Measurements from ENCODE around the gene NT5DC3. TPM values are rescaled to one million over a fixed set of nuclear protein-coding genes. Genes with fewer than 3 reads are reported as not detected.

NT5DC3 gene
- total RNA-seq, 1 donor from 2014 or later = 13.2 TPM

DNA sequence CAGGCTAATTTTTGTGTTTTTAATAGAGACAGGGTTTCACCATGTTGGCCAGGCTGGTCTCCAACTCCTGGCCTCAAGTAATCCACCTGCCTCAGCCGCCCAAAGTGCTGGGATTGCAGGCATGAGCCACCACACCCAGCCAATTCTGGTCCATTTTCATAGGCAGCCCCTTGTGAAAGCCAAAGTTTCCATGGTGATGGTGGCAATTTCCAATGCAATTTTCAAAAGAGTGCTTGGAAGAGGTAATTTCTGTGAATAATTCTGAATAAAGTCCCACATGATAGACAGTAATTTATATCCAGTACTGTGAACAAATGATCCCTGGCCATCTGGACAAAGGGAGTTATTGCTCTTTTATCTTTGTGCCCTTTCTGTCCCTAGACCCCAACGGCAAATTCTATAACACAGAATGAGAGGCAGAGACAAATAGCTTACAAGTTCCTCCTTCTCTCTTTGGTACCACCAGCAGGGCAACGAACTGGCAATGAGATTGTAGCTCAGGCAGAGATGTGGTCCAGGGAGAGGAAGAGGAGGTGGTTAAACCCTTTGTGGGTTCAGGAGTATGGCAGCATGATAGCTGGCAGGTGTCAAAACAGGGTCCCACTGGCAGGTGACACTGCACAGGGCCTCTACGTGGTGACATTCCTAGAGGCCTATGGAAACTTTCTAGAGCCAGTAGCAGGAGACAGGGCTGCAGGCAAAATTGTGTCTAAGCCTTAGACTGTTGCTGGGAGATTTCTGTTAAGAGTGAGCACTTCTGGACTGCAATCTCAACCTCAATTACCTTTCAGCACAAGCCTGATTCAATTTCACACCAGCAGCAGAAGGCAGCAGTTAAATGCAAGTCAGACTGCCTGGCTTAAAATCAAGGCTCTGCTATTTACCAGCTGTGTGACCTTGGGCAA lies 46.5 kb downstream of the NT5DC3 start:
- Mint-ChIP-seq H3K27ac (no peak overlapping the region), H3K36me3 (ENCODE audit: low read depth) (no peaks in the 10 kb centered on the region), H3K4me3 (no peak overlapping the region), H3K27me3 (ENCODE audit: insufficient read depth) (no peaks in the 10 kb centered on the region), H3K4me1 (ENCODE audit: low read depth) (no peaks in the 10 kb centered on the region), H3K9me3 (no peaks in the 10 kb centered on the region)
- DNase-seq (ENCODE audit: low spot score) = no peak
- intact Hi-C loops (cut with micrococcal nuclease) = no loop called here

GRCh38 chr12:103793512-103794045 lies 47.5 kb downstream of the NT5DC3 start:
- no peaks in the 10 kb centered on the region for H3K36me3 Mint-ChIP-seq (ENCODE audit: low read depth)
- no peak overlapping the region for H3K4me3 Mint-ChIP-seq

DNA sequence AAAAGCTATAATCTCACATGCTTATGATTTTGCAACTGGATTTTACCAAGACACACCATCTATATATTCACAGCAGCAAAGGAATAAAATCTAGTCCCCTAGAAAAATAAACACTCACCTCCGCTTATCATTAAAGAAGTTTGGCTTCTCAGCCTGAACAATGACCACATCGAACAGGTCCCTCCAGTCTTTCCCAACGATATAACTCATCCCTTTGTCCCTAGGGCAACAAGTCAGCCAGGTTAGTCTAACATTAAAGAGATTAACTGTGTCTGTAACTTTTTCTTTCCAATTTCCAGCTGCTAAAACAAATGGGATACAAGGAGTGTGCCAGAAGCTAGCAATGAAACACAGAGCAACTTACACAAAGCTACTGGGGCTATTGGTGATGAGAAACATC lies 48.0 kb downstream of the NT5DC3 start:
- DNase-seq (ENCODE audit: low spot score) = no peak
- no peak overlapping the region for H3K27ac Mint-ChIP-seq
- H3K4me3 Mint-ChIP-seq = no peak overlapping the region
- H3K36me3 Mint-ChIP-seq (ENCODE audit: low read depth) = no peaks in the 10 kb centered on the region
- H3K4me1 Mint-ChIP-seq (ENCODE audit: low read depth) = no peaks in the 10 kb centered on the region
- no peaks in the 10 kb centered on the region for H3K27me3 Mint-ChIP-seq (ENCODE audit: insufficient read depth)
- no peaks in the 10 kb centered on the region for H3K9me3 Mint-ChIP-seq
- intact Hi-C loops (cut with micrococcal nuclease) = no loop called here

More at GRCh38 chr12:103793512-103794045, 47.5 kb downstream of the NT5DC3 start:
- H3K27ac Mint-ChIP-seq = no peak overlapping the region
- DNase-seq (ENCODE audit: low spot score) = no peak
- H3K4me1 Mint-ChIP-seq (ENCODE audit: low read depth) = no peaks in the 10 kb centered on the region
- intact Hi-C loops (cut with micrococcal nuclease) = no loop called here
- no peaks in the 10 kb centered on the region for H3K9me3 Mint-ChIP-seq
- H3K27me3 Mint-ChIP-seq (ENCODE audit: insufficient read depth) = no peaks in the 10 kb centered on the region

DNA sequence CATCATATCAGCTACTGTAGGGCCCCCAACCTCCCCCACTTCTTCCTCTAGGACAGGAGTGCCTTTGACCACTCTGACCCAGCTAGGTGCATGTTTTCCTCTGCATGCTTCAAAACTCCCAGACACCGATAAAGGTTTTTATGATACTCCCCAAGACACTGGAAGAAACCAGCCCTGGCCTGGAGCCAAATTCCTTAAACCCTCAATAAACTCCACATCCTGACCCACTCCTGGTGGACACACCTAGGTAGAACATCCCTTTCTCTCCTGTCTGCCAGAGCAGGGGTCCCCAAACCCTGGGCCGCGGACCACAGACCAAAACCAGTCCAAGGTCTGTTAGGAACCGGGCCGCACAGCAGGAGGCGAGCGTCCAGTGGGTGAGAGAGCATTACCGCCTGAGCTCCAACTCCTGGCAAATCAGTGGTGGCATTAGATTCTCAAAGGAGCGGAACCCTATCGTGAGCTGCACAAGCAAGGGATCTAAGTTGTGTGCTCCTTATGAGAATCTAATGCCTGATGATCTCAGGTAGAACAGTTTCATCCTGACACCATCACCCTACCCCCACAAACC lies 49.6 kb downstream of the NT5DC3 start:
- intact Hi-C loops (cut with micrococcal nuclease) = no loop called here
- Mint-ChIP-seq H3K36me3 (ENCODE audit: low read depth) (no peaks in the 10 kb centered on the region), H3K27me3 (ENCODE audit: insufficient read depth) (no peaks in the 10 kb centered on the region), H3K9me3 (no peaks in the 10 kb centered on the region), H3K27ac (no peak overlapping the region), H3K4me3 (no peak overlapping the region), H3K4me1 (ENCODE audit: low read depth) (no peaks in the 10 kb centered on the region)
- no peak for DNase-seq (ENCODE audit: low spot score)

- H3K9me3 Mint-ChIP-seq = no peaks in the 10 kb centered on the region
- no peak for DNase-seq (ENCODE audit: low spot score)
- intact Hi-C loops (cut with micrococcal nuclease) = no loop called here
- H3K4me3 Mint-ChIP-seq = no peak overlapping the region
- H3K27me3 Mint-ChIP-seq (ENCODE audit: insufficient read depth) = no peaks in the 10 kb centered on the region
- H3K36me3 Mint-ChIP-seq (ENCODE audit: low read depth) = peaks cover 6% of the 10 kb centered on the region
- no peak overlapping the region for H3K27ac Mint-ChIP-seq
- no peaks in the 10 kb centered on the region for H3K4me1 Mint-ChIP-seq (ENCODE audit: low read depth)
Measured at GRCh38 chr12:103786201-103786600, 54.8 kb downstream of the NT5DC3 start.

DNA sequence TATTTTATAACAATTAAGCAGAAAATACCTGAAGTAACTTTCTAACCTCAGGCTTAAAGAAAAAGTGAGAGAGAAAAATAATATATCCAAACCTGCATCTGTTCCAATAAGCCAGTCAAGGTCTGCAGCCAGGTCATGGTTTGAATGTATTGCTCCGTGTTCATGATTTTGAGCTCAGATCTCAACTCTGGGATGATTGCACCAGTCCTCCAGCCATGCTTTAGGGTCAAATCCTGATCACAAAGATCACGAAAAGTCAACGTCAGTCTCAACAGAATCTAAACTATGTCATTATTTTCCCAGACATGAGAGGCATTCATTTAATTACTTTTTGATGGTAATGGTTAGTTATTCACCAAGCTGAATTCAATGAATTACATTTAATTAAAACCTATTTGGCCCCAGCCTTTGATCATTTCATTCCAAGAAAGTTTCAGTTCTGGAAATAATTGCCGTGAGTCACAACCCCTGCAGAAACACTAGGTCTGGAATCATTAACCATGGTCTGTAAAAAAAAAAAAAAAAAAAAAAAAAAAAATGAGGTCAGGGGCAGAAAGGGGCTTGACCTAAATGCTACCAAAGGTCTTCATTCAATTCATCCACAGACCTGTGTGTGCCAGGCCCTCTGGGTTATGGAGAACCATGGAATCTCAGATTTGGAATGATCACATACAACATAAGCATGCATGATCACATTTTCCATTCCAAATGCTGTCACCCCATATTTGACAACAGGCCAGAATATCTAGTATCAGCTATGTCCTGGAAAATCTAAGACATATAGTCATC lies 55.6 kb downstream of the NT5DC3 start:
- H3K36me3 Mint-ChIP-seq (ENCODE audit: low read depth) = peaks cover 6% of the 10 kb centered on the region
- H3K4me3 Mint-ChIP-seq = no peak overlapping the region
- no peaks in the 10 kb centered on the region for H3K27me3 Mint-ChIP-seq (ENCODE audit: insufficient read depth)
- no peaks in the 10 kb centered on the region for H3K4me1 Mint-ChIP-seq (ENCODE audit: low read depth)
- no peaks in the 10 kb centered on the region for H3K9me3 Mint-ChIP-seq
- H3K27ac Mint-ChIP-seq = no peak overlapping the region
- intact Hi-C loops (cut with micrococcal nuclease) = no loop called here
- no peak for DNase-seq (ENCODE audit: low spot score)

- H3K36me3 Mint-ChIP-seq (ENCODE audit: low read depth) = peaks cover 9% of the 10 kb centered on the region
Measured at GRCh38 chr12:103783744-103784664, 57.0 kb downstream of the NT5DC3 start.

GRCh38 chr12:103782399-103782798 lies 58.6 kb downstream of the NT5DC3 start:
- peaks cover 12% of the 10 kb centered on the region for H3K36me3 Mint-ChIP-seq (ENCODE audit: low read depth)
- intact Hi-C loops (cut with micrococcal nuclease) = no loop called here
- no peak overlapping the region for H3K4me3 Mint-ChIP-seq
- H3K9me3 Mint-ChIP-seq = no peaks in the 10 kb centered on the region
- H3K27ac Mint-ChIP-seq = no peak overlapping the region
- DNase-seq (ENCODE audit: low spot score) = no peak
- no peaks in the 10 kb centered on the region for H3K27me3 Mint-ChIP-seq (ENCODE audit: insufficient read depth)
- no peaks in the 10 kb centered on the region for H3K4me1 Mint-ChIP-seq (ENCODE audit: low read depth)

More at GRCh38 chr12:103783744-103784664, 57.0 kb downstream of the NT5DC3 start:
- H3K27ac Mint-ChIP-seq = no peak overlapping the region
- H3K27me3 Mint-ChIP-seq (ENCODE audit: insufficient read depth) = no peaks in the 10 kb centered on the region
- no peaks in the 10 kb centered on the region for H3K9me3 Mint-ChIP-seq
- intact Hi-C loops (cut with micrococcal nuclease) = no loop called here
- no peaks in the 10 kb centered on the region for H3K4me1 Mint-ChIP-seq (ENCODE audit: low read depth)
- DNase-seq (ENCODE audit: low spot score) = no peak
- no peak overlapping the region for H3K4me3 Mint-ChIP-seq

GRCh38 chr12:103780992-103781391 lies 60.0 kb downstream of the NT5DC3 start:
- Mint-ChIP-seq H3K9me3 (no peaks in the 10 kb centered on the region), H3K27ac (no peak overlapping the region), H3K4me3 (no peak overlapping the region), H3K27me3 (ENCODE audit: insufficient read depth) (no peaks in the 10 kb centered on the region), H3K36me3 (ENCODE audit: low read depth) (peaks cover 11% of the 10 kb centered on the region), H3K4me1 (ENCODE audit: low read depth) (no peaks in the 10 kb centered on the region)
- intact Hi-C loops (cut with micrococcal nuclease) = no loop called here
- no peak for DNase-seq (ENCODE audit: low spot score)

DNA sequence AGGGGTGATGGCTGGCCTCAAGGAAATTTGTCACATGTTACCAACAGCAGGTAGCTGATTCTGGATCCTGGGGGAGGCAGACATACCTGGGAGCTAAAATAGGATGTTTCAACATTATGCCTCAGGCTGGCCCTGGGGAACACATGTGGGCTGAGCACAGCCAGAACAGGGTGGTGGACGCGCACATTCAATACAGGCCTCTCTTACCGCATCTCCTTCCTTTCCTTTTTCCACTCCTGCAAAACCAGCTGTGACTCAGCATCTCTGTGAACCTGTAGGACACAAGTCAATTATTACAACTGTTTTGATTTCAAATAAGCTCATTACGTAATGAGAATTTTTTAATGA lies 61.0 kb downstream of the NT5DC3 start:
- H3K4me3 Mint-ChIP-seq = no peak overlapping the region
- no peaks in the 10 kb centered on the region for H3K9me3 Mint-ChIP-seq
- H3K4me1 Mint-ChIP-seq (ENCODE audit: low read depth) = no peaks in the 10 kb centered on the region
- H3K27me3 Mint-ChIP-seq (ENCODE audit: insufficient read depth) = no peaks in the 10 kb centered on the region
- H3K36me3 Mint-ChIP-seq (ENCODE audit: low read depth) = peaks cover 8% of the 10 kb centered on the region
- DNase-seq (ENCODE audit: low spot score) = no peak
- intact Hi-C loops (cut with micrococcal nuclease) = no loop called here
- H3K27ac Mint-ChIP-seq = no peak overlapping the region

DNA sequence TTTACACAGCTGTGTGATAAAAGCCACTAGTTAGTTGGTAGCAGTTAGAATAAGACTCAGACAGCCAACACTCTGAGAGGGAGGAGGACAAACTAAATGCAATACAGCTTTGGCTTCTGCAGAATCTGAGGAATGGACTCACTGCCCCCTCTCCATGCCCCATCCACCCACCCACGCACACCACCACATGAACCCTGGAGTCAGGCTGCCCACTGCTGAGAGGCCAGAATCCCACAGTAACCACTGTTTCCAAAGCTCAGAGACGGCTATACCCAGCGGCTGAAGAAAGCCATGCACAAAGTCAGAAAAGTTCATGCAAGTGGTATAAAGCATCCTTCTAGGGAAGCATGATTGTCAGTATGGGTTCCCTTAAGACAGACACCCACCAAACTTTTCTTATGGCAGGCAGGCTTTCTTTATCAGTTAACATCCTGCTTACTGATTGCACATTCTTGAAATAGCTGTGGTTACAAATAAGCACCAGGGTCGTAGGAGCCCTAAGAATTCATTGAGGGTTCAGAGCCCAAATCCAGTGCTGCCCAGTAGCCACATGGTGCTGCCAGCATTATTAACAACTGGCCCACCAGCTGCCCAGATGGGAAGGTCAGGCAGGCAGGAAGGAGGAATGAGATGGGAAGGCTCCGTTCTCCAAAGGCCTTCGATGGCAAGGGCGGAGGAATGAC lies 61.5 kb downstream of the NT5DC3 start:
- no peak overlapping the region for H3K4me3 Mint-ChIP-seq
- no peaks in the 10 kb centered on the region for H3K9me3 Mint-ChIP-seq
- intact Hi-C loops (cut with micrococcal nuclease) = no loop called here
- no peak for DNase-seq (ENCODE audit: low spot score)
- H3K36me3 Mint-ChIP-seq (ENCODE audit: low read depth) = peaks cover 8% of the 10 kb centered on the region
- H3K27ac Mint-ChIP-seq = no peak overlapping the region
- no peaks in the 10 kb centered on the region for H3K27me3 Mint-ChIP-seq (ENCODE audit: insufficient read depth)
- no peaks in the 10 kb centered on the region for H3K4me1 Mint-ChIP-seq (ENCODE audit: low read depth)

DNA sequence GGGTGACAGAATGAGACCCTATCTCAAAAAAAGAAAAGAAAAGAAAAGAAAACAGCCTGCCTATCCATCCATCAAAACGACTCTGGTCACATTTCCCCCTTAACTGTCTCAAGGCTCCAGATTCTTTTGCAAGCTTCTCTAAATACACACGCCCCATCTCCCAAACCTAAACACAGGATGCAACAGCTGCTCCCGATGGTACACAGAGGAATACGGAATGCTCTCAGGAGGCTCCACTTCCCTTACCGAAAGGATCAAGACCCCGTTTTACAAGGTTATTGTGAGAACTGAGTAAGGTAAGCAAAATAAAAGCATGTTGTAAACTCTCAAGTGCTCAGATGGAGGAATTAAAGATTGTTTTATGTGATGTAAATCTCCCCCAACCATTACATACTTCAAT lies 62.3 kb downstream of the NT5DC3 start:
- Mint-ChIP-seq H3K27ac (no peak overlapping the region), H3K36me3 (ENCODE audit: low read depth) (peaks cover 6% of the 10 kb centered on the region), H3K9me3 (no peaks in the 10 kb centered on the region), H3K4me1 (ENCODE audit: low read depth) (no peaks in the 10 kb centered on the region), H3K27me3 (ENCODE audit: insufficient read depth) (no peaks in the 10 kb centered on the region), H3K4me3 (no peak overlapping the region)
- intact Hi-C loops (cut with micrococcal nuclease) = no loop called here
- DNase-seq (ENCODE audit: low spot score) = no peak

Data from activated T-helper 1 cell treated with anti-CD3 and anti-CD28 coated beads, Interleukin-12 subunit alpha, Interleukin-12 subunit beta, Interleukin-2, Interleukin-4 antibody, amounts not matched to agents 30 ng/mL and 10 ng/mL and 1 ng/mL, durations not matched to agents 14 hours and 24 hours and 36 hours (primary cell).